Thymus (tissue), 14 donors: ENCODE measurements around the gene WAS. TPM values are rescaled to one million over a fixed set of nuclear protein-coding genes. Genes with fewer than 3 reads are reported as not detected.
"Not testable (repeated sequence)": the region's sequence is repeated elsewhere in the genome, so short reads cannot be mapped to it uniquely, and the experiment has no call there.

ENCODE experiments used
- DNase-seq, 9 donors: peaks; one replicate each; pipeline ENCODE4 v3.0.0-alpha.2; 2013; ENCODE audit warnings: low spot score in 9 of 9, low read depth in 6 of 9, missing footprints in 1 of 9
- H3K27ac ChIP-seq, 2 donors: one replicate each; pipeline ENCODE4 v1.5.1; 2013; ENCODE audit warnings: control low read depth in 1 of 2, low read depth in 1 of 2, low read length in 1 of 2, mild to moderate bottlenecking in 1 of 2, moderate library complexity in 1 of 2
- H3K27me3 ChIP-seq, 2 donors: one replicate each; pipeline ENCODE4 v1.5.1; 2013; ENCODE audit warnings: low read length in 1 of 2; ENCODE audit not compliant: control insufficient read depth in 2 of 2, insufficient read depth in 1 of 2
- H3K36me3 ChIP-seq, 2 donors: one replicate each; pipeline ENCODE4 v1.5.1; 2013; ENCODE audit warnings: low read length in 1 of 2, mild to moderate bottlenecking in 1 of 2, moderate library complexity in 1 of 2; ENCODE audit not compliant: control insufficient read depth in 2 of 2, insufficient read depth in 2 of 2
- H3K4me1 ChIP-seq, 2 donors: one replicate each; pipeline ENCODE4 v1.5.1; 2013; ENCODE audit warnings: low read length in 2 of 2; ENCODE audit not compliant: control insufficient read depth in 2 of 2, insufficient read depth in 2 of 2
- H3K4me3 ChIP-seq, 2 donors: one replicate each; pipeline ENCODE4 v1.5.1; 2013; ENCODE audit warnings: low read length in 2 of 2, control low read depth in 1 of 2, mild to moderate bottlenecking in 1 of 2
- H3K9me3 ChIP-seq, 2 donors: one replicate each; pipeline ENCODE4 v1.5.1; 2013; ENCODE audit warnings: low read length in 1 of 2, mild to moderate bottlenecking in 1 of 2; ENCODE audit not compliant: control insufficient read depth in 2 of 2, insufficient read depth in 1 of 2
- WGBS: extraction: QIAGEN DNeasy Blood & Tissue Kit; methylation state at CpG from one replicate; pipeline ENCODE4 v1.1.7; 2013; 5-methylcytosine and 5-hydroxymethylcytosine counted together
- long read RNA-seq, 10 donors: transcript quantifications; one replicate each; lab custom pipeline, GENCODE V29; 2026
- polyA plus RNA-seq: library from polyadenylated mRNA; stranded (reverse); fragments of 200-250 nt; gene quantifications from one replicate; pipeline ENCODE4 v1.2.3, GENCODE V29; 2013
- total RNA-seq: library from RNA; stranded (reverse); fragments of 120-200 nt; gene quantifications from one replicate; pipeline ENCODE4 v1.2.4, GENCODE V29; 2013
- donor health status: healthy.

The WAS gene
- total RNA-seq (34.7 TPM), polyA plus RNA-seq (40.1 TPM)
- long read RNA-seq, donor 1 = 0 reads
- long read RNA-seq, donor 2, transcript WAS-201 (12 exons, 1,849 nt) = major isoform, 10 of 32 reads
- long read RNA-seq, donor 2, partial matches to known transcripts = 20 of 32 reads
- long read RNA-seq, donor 2, other reads (novel, unspliced or antisense) = 0 of 32 reads
- long read RNA-seq, donor 3, transcript WAS-201 (12 exons, 1,849 nt) = major isoform, 8 of 29 reads
- long read RNA-seq, donor 3, partial matches to known transcripts = 18 of 29 reads
- long read RNA-seq, donor 3, other reads (novel, unspliced or antisense) = 0 of 29 reads
- long read RNA-seq, donor 4, partial matches to known transcripts = 8 of 11 reads
- long read RNA-seq, donor 4, other reads (novel, unspliced or antisense) = 0 of 11 reads
- long read RNA-seq, donor 5, transcript WAS-201 (12 exons, 1,849 nt) = major isoform, 5 of 18 reads
- long read RNA-seq, donor 5, partial matches to known transcripts = 12 of 18 reads
- long read RNA-seq, donor 5, other reads (novel, unspliced or antisense) = 0 of 18 reads
- long read RNA-seq, donor 6, transcript WAS-201 (12 exons, 1,849 nt) = major isoform, 5 of 12 reads
- long read RNA-seq, donor 6, partial matches to known transcripts = 5 of 12 reads
- long read RNA-seq, donor 6, other reads (novel, unspliced or antisense) = 0 of 12 reads
- long read RNA-seq, donor 7, partial matches to known transcripts = 0 of 3 reads
- long read RNA-seq, donor 7, other reads (novel, unspliced or antisense) = 0 of 3 reads
- long read RNA-seq, donor 8, partial matches to known transcripts = 0 of 4 reads
- long read RNA-seq, donor 8, other reads (novel, unspliced or antisense) = 0 of 4 reads
- long read RNA-seq, donor 9, partial matches to known transcripts = 0 of 2 reads
- long read RNA-seq, donor 9, other reads (novel, unspliced or antisense) = 0 of 2 reads
- long read RNA-seq, donor 10, partial matches to known transcripts = 8 of 9 reads
- long read RNA-seq, donor 10, other reads (novel, unspliced or antisense) = 0 of 9 reads

DNA sequence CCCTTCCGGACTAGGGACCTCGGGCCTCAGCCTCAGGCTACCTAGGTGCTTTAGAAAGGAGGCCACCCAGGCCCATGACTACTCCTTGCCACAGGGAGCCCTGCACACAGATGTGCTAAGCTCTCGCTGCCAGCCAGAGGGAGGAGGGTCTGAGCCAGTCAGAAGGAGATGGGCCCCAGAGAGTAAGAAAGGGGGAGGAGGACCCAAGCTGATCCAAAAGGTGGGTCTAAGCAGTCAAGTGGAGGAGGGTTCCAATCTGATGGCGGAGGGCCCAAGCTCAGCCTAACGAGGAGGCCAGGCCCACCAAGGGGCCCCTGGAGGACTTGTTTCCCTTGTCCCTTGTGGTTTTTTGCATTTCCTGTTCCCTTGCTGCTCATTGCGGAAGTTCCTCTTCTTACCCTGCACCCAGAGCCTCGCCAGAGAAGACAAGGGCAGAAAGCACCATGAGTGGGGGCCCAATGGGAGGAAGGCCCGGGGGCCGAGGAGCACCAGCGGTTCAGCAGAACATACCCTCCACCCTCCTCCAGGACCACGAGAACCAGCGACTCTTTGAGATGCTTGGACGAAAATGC is at the start of gene WAS:
TSS of gene WAS (plus strand) at position 389 of the 572 bp plus-strand sequence. CDS start at position 444, 55 bp downstream.
- H3K4me3 ChIP-seq = peak within 1 kb of the TSS; percentile 58 to 70
- H3K27me3 ChIP-seq = no peaks in the 10 kb centered on the region
- H3K27ac ChIP-seq = peak within 1 kb of the TSS; percentile 69 to 79
- H3K4me1 ChIP-seq = peaks cover 7 to 16% of the 10 kb centered on the region in 2 donors
- 14% methylated on average over 13 of the region's 13 CpGs for whole genome bisulfite sequencing
- DNase-seq = peak in 8 of 9 donors; percentile 34 to 84 (median 52)
- peaks cover 20 to 24% of the 10 kb centered on the region in 2 donors for H3K36me3 ChIP-seq
- H3K9me3 ChIP-seq = peaks cover 0 to 2% of the 10 kb centered on the region in 2 donors

GRCh38 chrX:48636301-48636700 is 47.3 kb upstream of the WAS start:
- no peaks in the 10 kb centered on the region for H3K9me3 ChIP-seq
- no peaks in the 10 kb centered on the region for H3K36me3 ChIP-seq
- no peaks in the 10 kb centered on the region for H3K27me3 ChIP-seq
- no peak overlapping the region for H3K4me3 ChIP-seq
- H3K4me1 ChIP-seq = peaks cover 0 to 7% of the 10 kb centered on the region in 2 donors
- no peak for DNase-seq
- H3K27ac ChIP-seq = no peak overlapping the region
- WGBS = 93% methylated on average over 1 of the region's 1 CpG

- no peaks in the 10 kb centered on the region for H3K27me3 ChIP-seq
- H3K27ac ChIP-seq = no peak overlapping the region
- no peak for DNase-seq
- H3K4me1 ChIP-seq = peaks cover 0 to 4% of the 10 kb centered on the region in 2 donors
- WGBS = 59% methylated on average over 2 of the region's 2 CpGs
- no peaks in the 10 kb centered on the region for H3K36me3 ChIP-seq
- H3K9me3 ChIP-seq = no peaks in the 10 kb centered on the region
- H3K4me3 ChIP-seq = no peak overlapping the region
These were observed 46.8 kb upstream of the WAS start for GRCh38 chrX:48636776-48637175.

DNA sequence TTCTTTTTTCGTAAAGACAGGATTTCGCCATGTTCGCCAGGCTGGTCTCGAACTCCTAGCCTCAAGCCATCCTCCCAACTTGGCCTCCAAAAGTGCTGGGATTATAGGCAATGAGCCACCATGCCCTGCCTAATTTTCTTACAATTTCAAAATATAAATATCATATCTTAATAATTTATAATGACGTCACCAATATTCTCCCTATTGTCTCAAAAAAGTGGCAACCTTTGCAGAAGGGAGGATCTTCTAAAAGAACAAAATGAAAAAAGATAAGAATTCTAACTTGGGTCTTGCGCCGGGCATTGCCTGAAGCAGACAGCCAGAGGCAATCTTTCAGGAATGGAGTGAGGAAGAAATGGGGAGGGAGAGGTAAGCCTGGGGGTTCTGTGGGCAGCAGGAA is 37.9 kb upstream of the WAS start:
- Histone ChIP-seq H3K4me3 (no peak overlapping the region), H3K36me3 (no peaks in the 10 kb centered on the region), H3K27me3 (no peaks in the 10 kb centered on the region), H3K9me3 (no peaks in the 10 kb centered on the region), H3K4me1 (no peaks in the 10 kb centered on the region), H3K27ac (no peak overlapping the region)
- no peak for DNase-seq
- 96% methylated on average over 7 of the region's 7 CpGs for WGBS

- H3K9me3 ChIP-seq = no peaks in the 10 kb centered on the region
- 16% methylated on average over 6 of the region's 6 CpGs for WGBS
These were observed 35.3 kb upstream of the WAS start for GRCh38 chrX:48648336-48648751.

DNA sequence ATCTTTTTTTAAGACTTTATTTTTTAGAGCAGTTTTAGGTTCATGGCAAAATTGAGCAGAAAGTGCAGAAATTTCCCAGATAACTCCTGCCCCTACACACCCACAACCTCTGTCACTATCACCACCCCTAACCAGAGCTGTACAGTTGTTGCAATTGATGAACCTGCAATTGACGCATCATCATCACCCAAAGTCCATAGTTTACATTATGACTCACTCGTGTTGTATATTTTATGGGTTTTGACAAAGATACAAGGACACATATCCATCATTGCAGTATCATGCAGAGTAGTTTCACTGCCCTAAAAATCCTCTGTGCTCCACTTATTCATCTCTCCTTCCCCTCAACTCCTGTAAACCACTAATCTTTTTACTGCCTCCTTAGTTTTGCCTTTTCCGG is 34.5 kb upstream of the WAS start:
- Histone ChIP-seq H3K36me3 (no peaks in the 10 kb centered on the region), H3K4me1 (peaks cover 0 to 2% of the 10 kb centered on the region in 2 donors), H3K9me3 (no peaks in the 10 kb centered on the region), H3K27ac (no peak overlapping the region), H3K27me3 (no peaks in the 10 kb centered on the region), H3K4me3 (no peak overlapping the region)
- DNase-seq = no peak
- 98% methylated on average over 3 of the region's 3 CpGs for WGBS

More at GRCh38 chrX:48648336-48648751, 35.3 kb upstream of the WAS start:
- H3K36me3 ChIP-seq = no peaks in the 10 kb centered on the region
- DNase-seq = peak in 4 of 9 donors; percentile 16 to 61 (median 28)
- no peak overlapping the region for H3K27ac ChIP-seq
- no peak overlapping the region for H3K4me3 ChIP-seq
- H3K27me3 ChIP-seq = no peaks in the 10 kb centered on the region
- peaks cover 0 to 2% of the 10 kb centered on the region in 2 donors for H3K4me1 ChIP-seq

DNA sequence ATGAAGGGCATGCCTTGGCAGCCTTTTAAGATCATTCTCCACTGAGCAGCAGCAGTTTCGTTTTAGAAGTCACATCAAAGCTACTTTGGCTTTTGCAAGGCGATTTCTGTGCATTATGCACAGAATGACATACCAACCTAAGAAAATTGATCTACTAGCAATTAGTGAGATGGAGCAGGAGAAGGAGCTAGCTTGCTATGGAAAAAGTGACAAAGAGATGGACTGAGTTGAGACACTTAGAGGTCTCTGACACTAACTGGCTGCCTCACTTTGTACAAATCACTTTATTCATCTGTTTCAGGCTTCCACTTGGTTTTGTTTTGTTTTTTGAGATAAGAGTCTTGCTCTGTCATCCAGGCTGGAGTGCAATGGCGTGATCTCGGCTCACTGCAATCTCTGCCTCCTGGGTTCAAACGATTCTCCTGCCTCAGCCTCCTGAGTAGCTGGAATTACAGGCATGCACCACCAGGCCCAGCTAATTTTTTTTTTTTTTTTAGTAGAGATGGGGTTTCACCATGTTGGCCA is 31.5 kb upstream of the WAS start:
- not testable (repeated sequence) for H3K27me3 ChIP-seq, H3K9me3 ChIP-seq, H3K36me3 ChIP-seq, H3K4me3 ChIP-seq, H3K4me1 ChIP-seq
- peak in 5 of 9 donors; percentile 2 to 54 (median 12) for DNase-seq
- 67% methylated on average over 5 of the region's 5 CpGs for WGBS
- H3K27ac ChIP-seq = peak overlapping the region in 1 of 2 donors; percentile 15

- H3K4me3 ChIP-seq, H3K36me3 ChIP-seq: not testable (repeated sequence)
- 87% methylated on average over 19 of the region's 19 CpGs for WGBS
These were observed 28.9 kb upstream of the WAS start for GRCh38 chrX:48654746-48655145.

More at GRCh38 chrX:48654746-48655145, 28.9 kb upstream of the WAS start:
- H3K9me3 ChIP-seq, H3K4me1 ChIP-seq, DNase-seq, H3K27me3 ChIP-seq, H3K27ac ChIP-seq: not testable (repeated sequence)
